AG09319 (cell line): ENCODE measurements around the gene TAF4.
"Not testable (repeated sequence)": the region's sequence is repeated elsewhere in the genome, so short reads cannot be mapped to it uniquely, and the experiment has no call there.

Source experiments
- DNase-seq: peaks from one replicate; pipeline ENCODE4 v3.0.0-alpha.2; 2010; ENCODE audit warnings: low read depth; ENCODE audit errors: extremely low read depth
- CTCF ChIP-seq: IDR thresholded peaks from 2 replicates; pipeline ENCODE4 v1.5.1; 2011; ENCODE audit warnings: low read depth, mild to moderate bottlenecking, inconsistent platforms, low read length, moderate library complexity

Gene TAF4

GRCh38 chr20:61949714-61950640 is 115.7 kb downstream of the TAF4 start:
- no peak for TF ChIP-seq CTCF
- no peak for DNase-seq

- DNase-seq = no peak
- no peak for TF ChIP-seq CTCF
Observed at GRCh38 chr20:61949363-61949713, 116.3 kb downstream of the TAF4 start.

GRCh38 chr20:61948586-61949362 is 116.9 kb downstream of the TAF4 start:
- TF ChIP-seq CTCF = no peak
- DNase-seq = no peak

- not testable (repeated sequence) for DNase-seq
Observed at GRCh38 chr20:61948056-61948455, 117.6 kb downstream of the TAF4 start.

- not testable (repeated sequence) for DNase-seq
Observed at GRCh38 chr20:61945495-61945894, 120.2 kb downstream of the TAF4 start.

- not testable (repeated sequence) for DNase-seq
Observed at GRCh38 chr20:61944967-61945366, 120.7 kb downstream of the TAF4 start.

GRCh38 chr20:61942526-61942925 is 123.2 kb downstream of the TAF4 start:
- no peak for DNase-seq

GRCh38 chr20:61941721-61942405 is 123.8 kb downstream of the TAF4 start:
- DNase-seq = no peak
- TF ChIP-seq CTCF = no peak

More at GRCh38 chr20:61942526-61942925, 123.2 kb downstream of the TAF4 start:
- TF ChIP-seq CTCF = no peak
